ENCODE measurements around the gene TSPAN1. TPM values are rescaled to one million over a fixed set of nuclear protein-coding genes. Genes with fewer than 3 reads are reported as not detected.
"Not testable (repeated sequence)": the region's sequence is repeated elsewhere in the genome, so short reads cannot be mapped to it uniquely, and the experiment has no call there.

TSPAN1 gene
- total RNA-seq, 1 donor from 2014 or later, result 1.7 TPM

DNA sequence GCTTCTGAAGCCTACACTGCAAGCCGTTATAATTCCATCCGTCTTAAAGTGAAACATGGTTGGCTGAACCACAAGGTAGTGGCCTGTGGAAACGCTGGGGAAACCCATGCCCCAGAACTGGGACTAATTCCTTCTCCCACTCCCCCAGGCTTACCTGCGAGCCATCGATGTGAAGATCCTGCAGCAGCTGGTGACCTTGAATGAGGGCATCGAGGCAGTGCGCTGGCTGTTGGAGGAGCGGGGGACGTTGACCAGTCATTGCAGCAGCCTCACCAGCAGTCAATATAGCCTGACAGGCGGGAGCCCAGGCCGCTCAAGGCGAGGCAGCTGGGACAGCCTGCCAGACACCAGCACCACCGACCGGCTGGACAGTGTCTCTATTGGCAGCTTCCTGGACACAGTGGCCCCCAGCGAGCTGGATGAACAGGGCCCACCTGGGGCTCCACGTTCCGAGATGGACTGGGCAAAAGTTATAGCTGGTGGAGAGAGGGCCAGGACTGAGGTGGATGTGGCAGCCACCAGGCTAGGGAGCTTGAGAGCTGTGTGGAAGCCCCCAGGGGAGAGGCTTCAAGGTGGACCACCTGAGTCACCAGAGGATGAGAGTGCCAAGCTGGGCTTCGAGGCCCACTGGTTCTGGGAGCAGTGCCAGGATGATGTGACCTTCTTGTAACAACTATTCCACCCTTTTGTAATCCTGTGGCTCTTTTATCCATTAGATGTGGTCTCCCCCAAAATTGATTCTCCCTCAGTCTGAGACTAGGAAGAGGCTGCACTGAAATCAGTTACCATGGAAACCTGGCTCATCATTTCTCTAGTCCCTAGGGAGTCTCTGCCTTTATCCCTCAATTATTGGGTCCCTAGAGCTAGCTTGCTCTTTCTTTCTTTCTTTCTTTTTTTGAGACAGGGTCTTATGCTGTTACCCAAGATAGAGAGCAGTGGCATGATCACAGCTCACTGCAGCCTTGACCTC lies 44.9 kb downstream of the TSPAN1 start:
- H3K27ac ChIP-seq (ENCODE audit: low read depth, low read length), result no peak overlapping the region
- Mint-ChIP-seq H3K4me3 (ENCODE audit: unreplicated experiment) (no peak overlapping the region), H3K36me3 (ENCODE audit: low read depth, unreplicated experiment) (no peaks in the 10 kb centered on the region), H3K27me3 (ENCODE audit: low read depth, unreplicated experiment) (no peaks in the 10 kb centered on the region), H3K9me3 (ENCODE audit: unreplicated experiment) (no peaks in the 10 kb centered on the region), H3K27ac (ENCODE audit: unreplicated experiment) (no peak overlapping the region), H3K4me1 (ENCODE audit: low read depth, unreplicated experiment) (peaks cover 8% of the 10 kb centered on the region)
- no peaks in the 10 kb centered on the region for H4K20me1 ChIP-seq (ENCODE audit: insufficient read depth, low read length)
- no peak for FAIRE-seq
- H3K79me2 ChIP-seq (ENCODE audit: insufficient read depth, low read length), result no peaks in the 10 kb centered on the region
- H3K4me2 ChIP-seq (ENCODE audit: low read length), result no peak overlapping the region
- H3K27me3 ChIP-seq (ENCODE audit: insufficient read depth, low read length), result no peaks in the 10 kb centered on the region
- no peaks in the 10 kb centered on the region for H3K36me3 ChIP-seq (ENCODE audit: insufficient read depth, low read length)
- TF ChIP-seq, protein P1, sequence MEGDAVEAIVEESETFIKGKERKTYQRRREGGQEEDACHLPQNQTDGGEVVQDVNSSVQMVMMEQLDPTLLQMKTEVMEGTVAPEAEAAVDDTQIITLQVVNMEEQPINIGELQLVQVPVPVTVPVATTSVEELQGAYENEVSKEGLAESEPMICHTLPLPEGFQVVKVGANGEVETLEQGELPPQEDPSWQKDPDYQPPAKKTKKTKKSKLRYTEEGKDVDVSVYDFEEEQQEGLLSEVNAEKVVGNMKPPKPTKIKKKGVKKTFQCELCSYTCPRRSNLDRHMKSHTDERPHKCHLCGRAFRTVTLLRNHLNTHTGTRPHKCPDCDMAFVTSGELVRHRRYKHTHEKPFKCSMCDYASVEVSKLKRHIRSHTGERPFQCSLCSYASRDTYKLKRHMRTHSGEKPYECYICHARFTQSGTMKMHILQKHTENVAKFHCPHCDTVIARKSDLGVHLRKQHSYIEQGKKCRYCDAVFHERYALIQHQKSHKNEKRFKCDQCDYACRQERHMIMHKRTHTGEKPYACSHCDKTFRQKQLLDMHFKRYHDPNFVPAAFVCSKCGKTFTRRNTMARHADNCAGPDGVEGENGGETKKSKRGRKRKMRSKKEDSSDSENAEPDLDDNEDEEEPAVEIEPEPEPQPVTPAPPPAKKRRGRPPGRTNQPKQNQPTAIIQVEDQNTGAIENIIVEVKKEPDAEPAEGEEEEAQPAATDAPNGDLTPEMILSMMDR (IDR thresholded peaks at IDR 0.05; ENCODE audit: insufficient read depth, low read depth, low read length), result no peak
- TF ChIP-seq EZH2 (IDR thresholded peaks at IDR 0.05; ENCODE audit: insufficient read depth, low read length), result no peak
- H3K9me3 ChIP-seq (ENCODE audit: insufficient read depth, low read depth, low read length), result no peaks in the 10 kb centered on the region
- no peak overlapping the region for H3K4me3 ChIP-seq (ENCODE audit: insufficient read depth, low read depth, low read length)
- DNase-seq (ENCODE audit: low read depth), result no peak
- no peak overlapping the region for H3K9ac ChIP-seq (ENCODE audit: low read length)
- no peak overlapping the region for H2AFZ ChIP-seq (ENCODE audit: low read depth, low read length)
- peaks cover 3% of the 10 kb centered on the region for H3K4me1 ChIP-seq (ENCODE audit: insufficient read depth, low read length)

DNA sequence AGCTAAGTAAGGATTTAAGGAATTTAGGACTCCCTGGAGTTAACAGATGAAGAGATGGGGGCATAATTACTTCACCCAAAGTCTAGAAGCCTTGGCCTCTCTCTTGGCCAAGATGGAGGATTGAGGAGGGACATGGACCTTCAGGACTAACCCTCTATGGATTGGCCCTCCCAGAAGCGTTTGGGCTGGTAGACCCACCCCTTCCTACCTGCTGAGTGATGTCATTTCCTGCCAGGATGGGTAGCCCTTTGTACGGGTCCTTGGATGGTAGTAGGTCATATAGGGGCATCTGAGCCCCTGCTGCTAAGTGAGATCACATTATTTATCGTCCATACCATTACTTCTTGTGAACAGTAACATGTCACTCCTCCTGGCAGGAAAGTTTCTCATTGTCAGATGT lies 45.9 kb downstream of the TSPAN1 start:
- Histone ChIP-seq H3K27ac (ENCODE audit: low read depth, low read length) (no peak overlapping the region), H2AFZ (ENCODE audit: low read depth, low read length) (no peak overlapping the region), H3K9ac (ENCODE audit: low read length) (no peak overlapping the region), H3K9me3 (ENCODE audit: insufficient read depth, low read depth, low read length) (no peaks in the 10 kb centered on the region), H3K36me3 (ENCODE audit: insufficient read depth, low read length) (no peaks in the 10 kb centered on the region), H3K79me2 (ENCODE audit: insufficient read depth, low read length) (no peaks in the 10 kb centered on the region), H3K27me3 (ENCODE audit: insufficient read depth, low read length) (no peaks in the 10 kb centered on the region), H3K4me1 (ENCODE audit: insufficient read depth, low read length) (peaks cover 3% of the 10 kb centered on the region), H3K4me3 (ENCODE audit: insufficient read depth, low read depth, low read length) (no peak overlapping the region), H3K4me2 (ENCODE audit: low read length) (no peak overlapping the region), H4K20me1 (ENCODE audit: insufficient read depth, low read length) (no peaks in the 10 kb centered on the region)
- Mint-ChIP-seq H3K4me1 (ENCODE audit: low read depth, unreplicated experiment) (peaks cover 8% of the 10 kb centered on the region), H3K4me3 (ENCODE audit: unreplicated experiment) (no peak overlapping the region), H3K9me3 (ENCODE audit: unreplicated experiment) (no peaks in the 10 kb centered on the region), H3K36me3 (ENCODE audit: low read depth, unreplicated experiment) (no peaks in the 10 kb centered on the region), H3K27ac (ENCODE audit: unreplicated experiment) (no peak overlapping the region), H3K27me3 (ENCODE audit: low read depth, unreplicated experiment) (no peaks in the 10 kb centered on the region)
- DNase-seq (ENCODE audit: low read depth), result no peak
- FAIRE-seq, result no peak
- TF ChIP-seq, protein P1 (IDR thresholded peaks at IDR 0.05; ENCODE audit: insufficient read depth, low read depth, low read length), result no peak
- TF ChIP-seq EZH2 (IDR thresholded peaks at IDR 0.05; ENCODE audit: insufficient read depth, low read length), result no peak

DNA sequence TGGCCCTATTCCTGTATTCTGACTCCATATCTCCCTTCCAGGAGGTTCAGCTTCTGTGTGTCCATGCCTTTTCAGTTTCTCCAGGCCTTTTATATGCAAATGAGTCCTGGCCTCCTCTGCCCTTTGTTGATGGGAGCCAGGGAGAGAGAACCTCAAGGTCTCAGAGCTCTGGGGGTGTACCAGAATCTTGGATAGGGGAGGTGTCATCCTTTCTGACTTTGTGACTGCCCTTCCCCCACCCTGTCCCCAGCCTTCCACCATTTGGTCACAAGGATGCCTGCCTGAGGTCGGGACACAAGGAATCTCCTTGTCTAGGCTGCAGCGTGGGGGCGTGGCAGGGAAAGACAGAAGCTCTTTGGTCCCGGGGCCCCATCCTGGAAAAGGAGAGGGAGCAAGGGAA lies 46.9 kb downstream of the TSPAN1 start:
- no peak for TF ChIP-seq EZH2 (IDR thresholded peaks at IDR 0.05; ENCODE audit: insufficient read depth, low read length)
- TF ChIP-seq, protein P1 (IDR thresholded peaks at IDR 0.05; ENCODE audit: insufficient read depth, low read depth, low read length), result no peak
- H3K9me3 ChIP-seq (ENCODE audit: insufficient read depth, low read depth, low read length), result no peaks in the 10 kb centered on the region
- H3K4me2 ChIP-seq (ENCODE audit: low read length), result no peak overlapping the region
- no peaks in the 10 kb centered on the region for H3K79me2 ChIP-seq (ENCODE audit: insufficient read depth, low read length)
- no peaks in the 10 kb centered on the region for H3K9me3 Mint-ChIP-seq (ENCODE audit: unreplicated experiment)
- no peak overlapping the region for H3K4me3 Mint-ChIP-seq (ENCODE audit: unreplicated experiment)
- no peaks in the 10 kb centered on the region for H3K27me3 ChIP-seq (ENCODE audit: insufficient read depth, low read length)
- DNase-seq (ENCODE audit: low read depth) (no peak), FAIRE-seq (no peak)
- H4K20me1 ChIP-seq (ENCODE audit: insufficient read depth, low read length), result no peaks in the 10 kb centered on the region
- H3K36me3 Mint-ChIP-seq (ENCODE audit: low read depth, unreplicated experiment), result no peaks in the 10 kb centered on the region
- peaks cover 3% of the 10 kb centered on the region for H3K4me1 ChIP-seq (ENCODE audit: insufficient read depth, low read length)
- H3K27ac ChIP-seq (ENCODE audit: low read depth, low read length), result no peak overlapping the region
- H3K27ac Mint-ChIP-seq (ENCODE audit: unreplicated experiment), result peak overlapping the region; percentile 26
- no peak overlapping the region for H2AFZ ChIP-seq (ENCODE audit: low read depth, low read length)
- no peak overlapping the region for H3K9ac ChIP-seq (ENCODE audit: low read length)
- peaks cover 8% of the 10 kb centered on the region for H3K4me1 Mint-ChIP-seq (ENCODE audit: low read depth, unreplicated experiment)
- H3K36me3 ChIP-seq (ENCODE audit: insufficient read depth, low read length), result no peaks in the 10 kb centered on the region
- no peak overlapping the region for H3K4me3 ChIP-seq (ENCODE audit: insufficient read depth, low read depth, low read length)
- H3K27me3 Mint-ChIP-seq (ENCODE audit: low read depth, unreplicated experiment), result no peaks in the 10 kb centered on the region

DNA sequence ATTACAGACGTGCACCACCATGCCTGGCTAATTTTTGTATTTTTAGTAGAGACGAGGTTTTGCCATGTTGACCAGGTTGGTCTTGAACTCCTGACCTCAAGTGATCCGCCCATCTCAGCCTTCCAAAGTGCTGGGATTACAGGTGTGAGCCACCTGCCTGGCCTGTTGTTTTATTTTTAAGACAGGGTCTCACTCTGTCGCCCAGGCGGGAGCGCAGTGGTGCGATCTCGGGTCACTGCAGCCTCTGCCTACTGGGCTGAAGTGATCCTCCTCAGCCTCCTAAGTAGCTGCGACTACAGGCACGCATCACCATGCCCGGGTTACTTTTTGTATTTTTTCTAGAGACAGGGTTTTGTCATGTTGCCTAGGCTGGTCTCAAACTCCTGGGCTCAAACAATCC lies 48.2 kb downstream of the TSPAN1 start:
- not testable (repeated sequence) for H3K9ac ChIP-seq (ENCODE audit: low read length); H3K9me3 Mint-ChIP-seq (ENCODE audit: unreplicated experiment); H3K27ac ChIP-seq (ENCODE audit: low read depth, low read length); H3K4me1 ChIP-seq (ENCODE audit: insufficient read depth, low read length); H4K20me1 ChIP-seq (ENCODE audit: insufficient read depth, low read length); DNase-seq (ENCODE audit: low read depth); H3K27me3 ChIP-seq (ENCODE audit: insufficient read depth, low read length); H3K9me3 ChIP-seq (ENCODE audit: insufficient read depth, low read depth, low read length); H3K4me3 Mint-ChIP-seq (ENCODE audit: unreplicated experiment); H3K27me3 Mint-ChIP-seq (ENCODE audit: low read depth, unreplicated experiment); H3K79me2 ChIP-seq (ENCODE audit: insufficient read depth, low read length); H3K4me2 ChIP-seq (ENCODE audit: low read length); H3K36me3 Mint-ChIP-seq (ENCODE audit: low read depth, unreplicated experiment); H3K36me3 ChIP-seq (ENCODE audit: insufficient read depth, low read length); H3K4me3 ChIP-seq (ENCODE audit: insufficient read depth, low read depth, low read length); H3K4me1 Mint-ChIP-seq (ENCODE audit: low read depth, unreplicated experiment); H3K27ac Mint-ChIP-seq (ENCODE audit: unreplicated experiment); FAIRE-seq; H2AFZ ChIP-seq (ENCODE audit: low read depth, low read length)
